Measurements from ENCODE around the gene TBC1D3K. TPM values are rescaled to one million over a fixed set of nuclear protein-coding genes. Genes with fewer than 3 reads are reported as not detected.
"Not testable (repeated sequence)": the region's sequence is repeated elsewhere in the genome, so short reads cannot be mapped to it uniquely, and the experiment has no call there.

The TBC1D3K gene
- not detected in 2 replicates for total RNA-seq (2014; rRNA removed; shearing (Covaris generic))
- polyA plus RNA-seq (2015; cell fraction: cytosol; rRNA removed): not detected in 2 replicates
- not detected in 2 replicates for polyA plus RNA-seq (2015; cell fraction: nucleus; rRNA removed)

- in situ Hi-C loops (cut with HindIII; ENCODE audit: low pct_unique_long_range_greater_than_20kb, low sequenced_read_pairs); DNase-seq (ENCODE audit: low read depth, low spot score): not testable (repeated sequence)
These were observed at the start of gene TBC1D3K for GRCh38 chr17:37924115-37924514. TBC1D3K (plus strand) TSS chr17:37924415; CDS start chr17:37926000, 1,585 bp downstream.

GRCh38 chr17:37884516-37884915, 39.7 kb upstream of the TBC1D3K start:
- in situ Hi-C loops (cut with HindIII; ENCODE audit: low pct_unique_long_range_greater_than_20kb, low sequenced_read_pairs): no loop called here
- no peak for DNase-seq (ENCODE audit: low read depth, low spot score)

GRCh38 chr17:37885136-37885535, 39.1 kb upstream of the TBC1D3K start:
- in situ Hi-C loops (cut with HindIII; ENCODE audit: low pct_unique_long_range_greater_than_20kb, low sequenced_read_pairs): no loop called here

GRCh38 chr17:37888881-37889280, 35.3 kb upstream of the TBC1D3K start:
- DNase-seq (ENCODE audit: low read depth, low spot score): no peak
- in situ Hi-C loops (cut with HindIII; ENCODE audit: low pct_unique_long_range_greater_than_20kb, low sequenced_read_pairs): no loop called here

More at GRCh38 chr17:37885136-37885535, 39.1 kb upstream of the TBC1D3K start:
- no peak for DNase-seq (ENCODE audit: low read depth, low spot score)

GRCh38 chr17:37896961-37897360, 27.3 kb upstream of the TBC1D3K start:
- DNase-seq (ENCODE audit: low read depth, low spot score); in situ Hi-C loops (cut with HindIII; ENCODE audit: low pct_unique_long_range_greater_than_20kb, low sequenced_read_pairs): not testable (repeated sequence)

Small RNA genes lying within 50 kb of the gene (small RNA-seq; reads per million reads assigned to genes)
- gene RF00001 (0 reads per million in 2 experiments), gene RNU6-489P (0 reads per million in 2 experiments)

Other genes starting within 250 kb of the TBC1D3K start
- gene HNF1B, start 179.4 kb upstream of the TBC1D3K start, total RNA-seq (2014; rRNA removed; shearing (Covaris generic)): not detected in 2 replicates
- gene TBC1D3L, start 64.6 kb downstream of the TBC1D3K start, total RNA-seq (2014; rRNA removed; shearing (Covaris generic)): 1.9 and 2.0 TPM in 2 replicates
- gene TBC1D3D, start 79.6 kb downstream of the TBC1D3K start, total RNA-seq (2014; rRNA removed; shearing (Covaris generic)): 0.08 TPM in 1 of 2 replicates, not detected in the other
- gene TBC1D3C, start 144.2 kb downstream of the TBC1D3K start, total RNA-seq (2014; rRNA removed; shearing (Covaris generic)): not detected in 2 replicates
- not detected in 2 replicates for gene TBC1D3E, start 203.5 kb downstream of the TBC1D3K start, total RNA-seq (2014; rRNA removed; shearing (Covaris generic))